NCI-H226 (cell line): ENCODE measurements around the gene GGCX.

Experiments used
- DNase-seq: peaks from one replicate; pipeline ENCODE4 v3.0.0-alpha.2; 2015

Gene GGCX

GRCh38 chr2:85505551-85506238 lies 55.6 kb downstream of the GGCX start:
- no peak for DNase-seq

- peak; percentile 95 for DNase-seq
These were observed 56.5 kb downstream of the GGCX start for GRCh38 chr2:85504778-85505261.

- peak; percentile 70 for DNase-seq
These were observed 57.2 kb downstream of the GGCX start for GRCh38 chr2:85503851-85504777.

- no peak for DNase-seq
These were observed 58.0 kb downstream of the GGCX start for GRCh38 chr2:85503168-85503850.

- DNase-seq: no peak
These were observed 58.6 kb downstream of the GGCX start for GRCh38 chr2:85502720-85503119.

GRCh38 chr2:85501248-85501647 lies 60.0 kb downstream of the GGCX start:
- peak; percentile 58 for DNase-seq

GRCh38 chr2:85497944-85498630 lies 63.2 kb downstream of the GGCX start:
- no peak for DNase-seq

GRCh38 chr2:85496436-85496835 lies 64.9 kb downstream of the GGCX start:
- no peak for DNase-seq
